GM12801 (cell line): ENCODE data around the gene CDH20.

Source experiments
- TF ChIP-seq, protein P1 (sequence below): IDR thresholded peaks from one replicate; pipeline ENCODE4 v1.5.1; 2011; ENCODE audit warnings: control low read depth; ENCODE audit not compliant: insufficient read length; ENCODE audit errors: extremely low read depth

The CDH20 gene

DNA sequence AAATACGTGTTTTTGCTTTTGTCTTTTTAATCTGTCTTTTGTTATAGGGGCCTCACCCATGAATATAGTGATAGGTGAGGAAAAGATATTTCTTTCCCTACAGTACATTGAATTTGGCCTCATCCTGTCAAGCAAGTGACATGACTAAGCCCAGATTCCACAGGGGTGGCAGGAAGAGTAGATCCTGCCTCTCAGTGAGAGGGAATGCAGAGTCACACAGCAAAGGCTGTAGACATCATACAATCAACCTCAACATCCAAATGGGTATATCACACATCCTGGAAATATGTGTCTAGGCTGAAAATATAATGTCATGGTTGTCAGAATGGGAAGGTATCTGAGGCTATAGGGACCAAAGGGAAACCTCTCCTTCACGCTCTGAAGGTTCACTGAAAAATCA, 269.6 kb downstream of the CDH20 start:
- TF ChIP-seq, protein P1, sequence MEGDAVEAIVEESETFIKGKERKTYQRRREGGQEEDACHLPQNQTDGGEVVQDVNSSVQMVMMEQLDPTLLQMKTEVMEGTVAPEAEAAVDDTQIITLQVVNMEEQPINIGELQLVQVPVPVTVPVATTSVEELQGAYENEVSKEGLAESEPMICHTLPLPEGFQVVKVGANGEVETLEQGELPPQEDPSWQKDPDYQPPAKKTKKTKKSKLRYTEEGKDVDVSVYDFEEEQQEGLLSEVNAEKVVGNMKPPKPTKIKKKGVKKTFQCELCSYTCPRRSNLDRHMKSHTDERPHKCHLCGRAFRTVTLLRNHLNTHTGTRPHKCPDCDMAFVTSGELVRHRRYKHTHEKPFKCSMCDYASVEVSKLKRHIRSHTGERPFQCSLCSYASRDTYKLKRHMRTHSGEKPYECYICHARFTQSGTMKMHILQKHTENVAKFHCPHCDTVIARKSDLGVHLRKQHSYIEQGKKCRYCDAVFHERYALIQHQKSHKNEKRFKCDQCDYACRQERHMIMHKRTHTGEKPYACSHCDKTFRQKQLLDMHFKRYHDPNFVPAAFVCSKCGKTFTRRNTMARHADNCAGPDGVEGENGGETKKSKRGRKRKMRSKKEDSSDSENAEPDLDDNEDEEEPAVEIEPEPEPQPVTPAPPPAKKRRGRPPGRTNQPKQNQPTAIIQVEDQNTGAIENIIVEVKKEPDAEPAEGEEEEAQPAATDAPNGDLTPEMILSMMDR = no peak
